ENCODE data around the gene ASPN. TPM values are rescaled to one million over a fixed set of nuclear protein-coding genes. Genes with fewer than 3 reads are reported as not detected.

ASPN gene
- total RNA-seq, 3 donors from 2014 or later (not counting 1 experiment from before 2014, with no cell fraction given) = not detected

GRCh38 chr9:92406477-92406876 lies 75.8 kb downstream of the ASPN start:
- H3K4me1 Mint-ChIP-seq = peaks cover 18 to 19% of the 10 kb centered on the region in 2 donors
- no peak for TF ChIP-seq CTCF (IDR thresholded peaks at IDR 0.05)
- peak overlapping the region; percentile 61 for H3K27ac ChIP-seq (ENCODE audit: low read length)
- no peak overlapping the region for H3K4me3 ChIP-seq (ENCODE audit: low read length)
- ATAC-seq = peak; percentile 93 to 98 (median 96)
- H3K9me3 Mint-ChIP-seq = no peaks in the 10 kb centered on the region
- H3K27me3 ChIP-seq (ENCODE audit: control insufficient read depth, insufficient read depth, low read length) = no peaks in the 10 kb centered on the region
- no peaks in the 10 kb centered on the region for H3K27me3 Mint-ChIP-seq (ENCODE audit: low read depth in 2 of 2)
- DNase-seq = peak in 1 of 2 donors; percentile 71
- peak overlapping the region; percentile 86 to 89 for H3K27ac Mint-ChIP-seq
- H3K9me3 ChIP-seq (ENCODE audit: control insufficient read depth, insufficient read depth, low read length) = no peaks in the 10 kb centered on the region
- H3K4me3 Mint-ChIP-seq = peak overlapping the region; percentile 80
- H3K36me3 ChIP-seq (ENCODE audit: control insufficient read depth, insufficient read depth, low read length) = no peaks in the 10 kb centered on the region
- WGBS (ENCODE audit: insufficient coverage) = 3% methylated on average over 3 of the region's 3 CpGs
- H3K36me3 Mint-ChIP-seq = no peaks in the 10 kb centered on the region
- H3K4me1 ChIP-seq (ENCODE audit: control insufficient read depth, insufficient read depth, low read length) = peaks cover 9% of the 10 kb centered on the region
- intact Hi-C loops (cut with micrococcal nuclease) = no loop called here

Other genes with a start within 250 kb of the ASPN start
- 10 to 100 TPM; 50.8 to 70.8 (median 66.2) TPM for gene IARS1, start 188.8 kb downstream of the ASPN start, total RNA-seq
- gene NOL8, start 157.2 kb downstream of the ASPN start, total RNA-seq = 10 to 100 TPM; 42.3 to 50.7 (median 46.7) TPM
- gene CENPP, start 156.6 kb downstream of the ASPN start, total RNA-seq = 10 to 100 TPM; 10.3 to 14.5 (median 12.1) TPM
- gene OGN, start 77.9 kb downstream of the ASPN start, total RNA-seq = under 1 TPM in 2 of 3 donors, not detected in 1; 0.18 to 0.33 TPM
- not detected for gene OMD, start 58.0 kb downstream of the ASPN start, total RNA-seq
- gene ECM2, start 53.5 kb upstream of the ASPN start, total RNA-seq = not detected
- 1 to 10 TPM; 4.9 to 9.2 (median 6.7) TPM for gene IPPK, start 187.6 kb upstream of the ASPN start, total RNA-seq

Data from natural killer cell (primary cell).